Ovary (tissue), 3 donors: ENCODE data around the gene DPP3.

Experiments used
- EP300 ChIP-seq: sonication (generic); formaldehyde crosslinking; IDR thresholded peaks from one replicate; pipeline ENCODE4 v1.6.1; 2017; ENCODE audit warnings: antibody characterized with exemption
- POLR2A ChIP-seq: fragments of 450-650 bp; IDR thresholded peaks from one replicate; pipeline ENCODE4 v1.6.1; 2017; ENCODE audit warnings: antibody characterized with exemption, mild to moderate bottlenecking, moderate library complexity
- TF ChIP-seq, protein P1 (sequence below), 3 donors: fragments of 450-650 bp in 2 of 3; fragments of 200-600 bp in 1 of 3; IDR thresholded peaks; one replicate each; pipeline versions ENCODE4 v1.5.1 to v1.8.0; 2016 to 2022; ENCODE audit warnings: antibody characterized with exemption in 3 of 3, mild to moderate bottlenecking in 1 of 3
- donor health status: DM: no; HTN: no; CAD: no.

DNA sequence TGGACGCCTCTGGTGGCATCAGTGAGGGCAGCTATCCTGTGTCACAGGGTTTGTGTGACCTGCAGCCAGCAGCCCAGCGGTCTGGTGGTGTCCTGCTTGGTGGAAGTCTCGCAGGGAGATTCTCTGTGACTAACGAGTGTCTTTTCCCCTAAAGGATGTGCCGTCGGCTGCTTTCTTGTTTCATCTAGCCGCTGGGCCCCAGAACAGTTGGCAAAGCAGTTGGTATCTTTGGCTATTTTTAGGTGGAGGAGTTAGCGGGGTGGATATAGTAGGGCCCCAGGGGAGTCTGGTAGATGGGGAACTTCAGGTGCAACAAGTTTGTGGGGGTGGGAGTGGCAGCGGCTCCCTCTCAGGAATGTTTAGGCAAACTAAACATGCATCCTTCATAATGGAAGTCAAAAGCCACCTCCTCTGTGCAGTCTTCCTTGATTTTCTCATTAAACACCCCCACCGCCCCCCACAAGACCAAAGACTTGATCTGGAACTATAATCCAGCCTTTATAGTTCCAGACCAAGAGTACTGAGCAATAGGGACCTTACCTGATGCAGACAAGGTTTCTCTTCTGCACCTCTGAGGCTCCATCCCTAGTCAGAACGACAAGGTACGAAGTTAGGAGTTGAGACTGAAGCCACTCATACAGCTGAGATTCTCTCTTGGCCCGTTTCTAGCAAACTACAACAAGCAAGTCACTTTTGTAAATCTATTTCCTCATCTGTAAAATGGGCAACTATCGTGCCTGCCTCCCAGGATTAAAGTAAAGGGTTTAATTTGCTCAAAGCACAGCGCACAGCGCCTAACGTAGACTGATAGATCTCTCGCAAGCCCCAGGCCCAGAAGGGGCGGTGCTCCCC is 14.6 kb upstream of the DPP3 start:
- TF ChIP-seq, protein P1, sequence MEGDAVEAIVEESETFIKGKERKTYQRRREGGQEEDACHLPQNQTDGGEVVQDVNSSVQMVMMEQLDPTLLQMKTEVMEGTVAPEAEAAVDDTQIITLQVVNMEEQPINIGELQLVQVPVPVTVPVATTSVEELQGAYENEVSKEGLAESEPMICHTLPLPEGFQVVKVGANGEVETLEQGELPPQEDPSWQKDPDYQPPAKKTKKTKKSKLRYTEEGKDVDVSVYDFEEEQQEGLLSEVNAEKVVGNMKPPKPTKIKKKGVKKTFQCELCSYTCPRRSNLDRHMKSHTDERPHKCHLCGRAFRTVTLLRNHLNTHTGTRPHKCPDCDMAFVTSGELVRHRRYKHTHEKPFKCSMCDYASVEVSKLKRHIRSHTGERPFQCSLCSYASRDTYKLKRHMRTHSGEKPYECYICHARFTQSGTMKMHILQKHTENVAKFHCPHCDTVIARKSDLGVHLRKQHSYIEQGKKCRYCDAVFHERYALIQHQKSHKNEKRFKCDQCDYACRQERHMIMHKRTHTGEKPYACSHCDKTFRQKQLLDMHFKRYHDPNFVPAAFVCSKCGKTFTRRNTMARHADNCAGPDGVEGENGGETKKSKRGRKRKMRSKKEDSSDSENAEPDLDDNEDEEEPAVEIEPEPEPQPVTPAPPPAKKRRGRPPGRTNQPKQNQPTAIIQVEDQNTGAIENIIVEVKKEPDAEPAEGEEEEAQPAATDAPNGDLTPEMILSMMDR (IDR thresholded peaks at IDR 0.05) = no peak
- TF ChIP-seq EP300 = no peak
- TF ChIP-seq POLR2A = no peak
